Stimulated activated CD8-positive, alpha-beta memory T cell treated with anti-CD3 and anti-CD28 coated beads, Interleukin-15, amount 100 ng/mL, for 4 hours (primary cell): ENCODE measurements around the gene PRAMEF20.
"Not testable (repeated sequence)": the region's sequence is repeated elsewhere in the genome, so short reads cannot be mapped to it uniquely, and the experiment has no call there.

Experiments
- DNase-seq, 2 donors: peaks; one replicate each; pipeline ENCODE4 v3.0.0-alpha.2; 2020; ENCODE audit warnings: low read depth in 2 of 2

PRAMEF20 gene

GRCh38 chr1:13410150-13410549, at the start of gene PRAMEF20:
TSS of gene PRAMEF20 (plus strand) at chr1:13410450. CDS start at chr1:13416355, 5,905 bp downstream.
- DNase-seq, result not testable (repeated sequence)

GRCh38 chr1:13362364-13362763, 47.9 kb upstream of the PRAMEF20 start:
- not testable (repeated sequence) for DNase-seq

- DNase-seq, result not testable (repeated sequence)
These were observed 45.3 kb upstream of the PRAMEF20 start for GRCh38 chr1:13364928-13365327.

GRCh38 chr1:13366536-13366935, 43.7 kb upstream of the PRAMEF20 start:
- not testable (repeated sequence) for DNase-seq

GRCh38 chr1:13368544-13368943, 41.7 kb upstream of the PRAMEF20 start:
- not testable (repeated sequence) for DNase-seq

- not testable (repeated sequence) for DNase-seq
These were observed 31.3 kb upstream of the PRAMEF20 start for GRCh38 chr1:13378983-13379382.

GRCh38 chr1:13380380-13380779, 29.9 kb upstream of the PRAMEF20 start:
- not testable (repeated sequence) for DNase-seq

- not testable (repeated sequence) for DNase-seq
These were observed 20.9 kb upstream of the PRAMEF20 start, which contains the start of gene PRAMEF17 for GRCh38 chr1:13389332-13389731. TSS of gene PRAMEF17 (plus strand) at chr1:13389632. CDS start at chr1:13389658, 26 bp downstream.

- not testable (repeated sequence) for DNase-seq
These were observed 17.2 kb upstream of the PRAMEF20 start for GRCh38 chr1:13393004-13393403.

GRCh38 chr1:13394761-13395160, 15.5 kb upstream of the PRAMEF20 start:
- not testable (repeated sequence) for DNase-seq

GRCh38 chr1:13395311-13395710, 14.9 kb upstream of the PRAMEF20 start:
- not testable (repeated sequence) for DNase-seq

GRCh38 chr1:13407811-13408210, 2.4 kb upstream of the PRAMEF20 start:
- DNase-seq, result no peak

- no peak for DNase-seq
These were observed 20.2 kb downstream of the PRAMEF20 start for GRCh38 chr1:13430495-13430894.

GRCh38 chr1:13432251-13432650, 22.0 kb downstream of the PRAMEF20 start:
- no peak for DNase-seq

GRCh38 chr1:13433694-13434358, 23.6 kb downstream of the PRAMEF20 start:
- not testable (repeated sequence) for DNase-seq

GRCh38 chr1:13435458-13435857, 25.2 kb downstream of the PRAMEF20 start:
- no peak for DNase-seq

GRCh38 chr1:13439104-13439783, 29.0 kb downstream of the PRAMEF20 start:
- DNase-seq, result not testable (repeated sequence)

- DNase-seq, result no peak
These were observed 33.2 kb downstream of the PRAMEF20 start for GRCh38 chr1:13443335-13443979.

GRCh38 chr1:13450204-13450603, 40.0 kb downstream of the PRAMEF20 start:
- DNase-seq, result no peak

- DNase-seq, result no peak
These were observed 41.2 kb downstream of the PRAMEF20 start for GRCh38 chr1:13451399-13451965.

GRCh38 chr1:13456904-13457532, 46.8 kb downstream of the PRAMEF20 start:
- no peak for DNase-seq

GRCh38 chr1:13461977-13462376, 51.7 kb downstream of the PRAMEF20 start:
- DNase-seq, result no peak
